Endothelial cell of umbilical vein (primary cell): ENCODE data around the gene TCN2. TPM values are rescaled to one million over a fixed set of nuclear protein-coding genes. Genes with fewer than 3 reads are reported as not detected.
A peak's percentile ranks its signal among the peaks of the same experiment; 100 is the strongest.

Experiments used
- BruUV-seq: library from RNA; stranded (reverse); fragments of 400-500 nt; replicated peaks from 2 replicates; lab custom pipeline; 2021; lab: Mats Ljungman, UMichigan
- CTCF ChIA-PET: fragments of 300-600, 350-600 bp; sonication (Branson Sonifier 250); formaldehyde crosslinking; loops from one replicate; lab custom pipeline; 2021; ENCODE audit warnings: antibody characterized with exemption, inconsistent platforms; lab: Charles Lee
- POLR2A ChIA-PET: fragments of 300-600, 350-600 bp; sonication (Branson Sonifier 250); formaldehyde crosslinking; loops from one replicate; lab custom pipeline; 2021; ENCODE audit warnings: antibody characterized with exemption, inconsistent platforms; lab: Charles Lee
- DNase-seq: peaks from one replicate; pipeline ENCODE4 v3.0.0-alpha.2; 2011; ENCODE audit warnings: low read depth, low spot score
- FAIRE-seq: peaks from 2 replicates; lab custom pipeline; 2011; peaks lifted over from hg19 to GRCh38; lab: Jason Lieb, UNC
- H2AFZ ChIP-seq: 2 replicates; pipeline ENCODE4 v1.6.0; 2012; ENCODE audit warnings: low read depth, low read length, control low read depth, inconsistent platforms
- H3K27ac ChIP-seq: 2 replicates; pipeline ENCODE4 v1.5.1; 2011; ENCODE audit warnings: low read depth, mild to moderate bottlenecking, control low read depth, low read length, moderate library complexity; ENCODE audit not compliant: insufficient read depth
- H3K27me3 ChIP-seq, 2 experiments: 2 replicates each; pipeline versions ENCODE4 v1.6.0 to v1.6.1; 2011; ENCODE audit warnings: low read length in 2 of 2, mixed read lengths in 1 of 2; ENCODE audit not compliant: control insufficient read depth in 2 of 2, insufficient read depth in 2 of 2
- H3K36me3 ChIP-seq, 2 experiments: 2 replicates in 1 of 2; 3 replicates in 1 of 2; pipeline ENCODE4 v1.5.1; 2011; ENCODE audit warnings: low read length in 2 of 2, mild to moderate bottlenecking in 1 of 2, moderate library complexity in 1 of 2; ENCODE audit not compliant: control insufficient read depth in 2 of 2, insufficient read depth in 2 of 2; ENCODE audit errors: extremely low read depth in 1 of 2
- H3K4me1 ChIP-seq: 3 replicates; pipeline ENCODE4 v1.5.1; 2011; ENCODE audit warnings: mild to moderate bottlenecking, low read length; ENCODE audit not compliant: control insufficient read depth, insufficient read depth; ENCODE audit errors: extremely low read depth
- H3K4me2 ChIP-seq: 2 replicates; pipeline ENCODE4 v1.6.1; 2011; ENCODE audit warnings: low read length, control low read depth, mixed read lengths; ENCODE audit not compliant: insufficient read depth
- H3K4me3 ChIP-seq, 3 experiments: fragments of 200-600 bp in 1 of 3; sonication (generic), shearing (Covaris generic) in 1 of 3; replicated peaks in 1 of 3; 2 replicates each; pipeline ENCODE4 v1.5.1; 2011 to 2016; ENCODE audit warnings: control low read depth in 3 of 3, low read length in 3 of 3, mild to moderate bottlenecking in 2 of 3, inconsistent platforms in 1 of 3, low read depth in 1 of 3, moderate library complexity in 1 of 3; ENCODE audit not compliant: insufficient read depth in 1 of 3
- H3K79me2 ChIP-seq: 2 replicates; pipeline ENCODE4 v1.6.0; 2012; ENCODE audit warnings: low read length, inconsistent platforms; ENCODE audit not compliant: control insufficient read depth, insufficient read depth
- H3K9ac ChIP-seq: replicated peaks from 2 replicates; pipeline ENCODE3; 2011; ENCODE audit warnings: low read length, control low read depth; ENCODE audit not compliant: insufficient read depth; ENCODE audit errors: extremely low read depth
- H3K9me1 ChIP-seq: replicated peaks from 3 replicates; pipeline ENCODE4 v1.6.0; 2011; ENCODE audit warnings: mild to moderate bottlenecking, low read length; ENCODE audit not compliant: control insufficient read depth, insufficient read depth; ENCODE audit errors: extremely low read depth
- H3K9me3 ChIP-seq: replicated peaks from 2 replicates; pipeline ENCODE4 v1.5.1; 2012; ENCODE audit warnings: low read length, inconsistent platforms; ENCODE audit not compliant: control insufficient read depth, insufficient read depth
- H4K20me1 ChIP-seq: replicated peaks from 2 replicates; pipeline ENCODE3; 2011; ENCODE audit warnings: mild to moderate bottlenecking, low read length; ENCODE audit not compliant: control insufficient read depth, insufficient read depth; ENCODE audit errors: extremely low read depth
- EZH2 ChIP-seq: IDR thresholded peaks from 2 replicates; pipeline ENCODE4 v1.6.1; 2012; ENCODE audit warnings: borderline replicate concordance, low read depth, mild to moderate bottlenecking, moderate library complexity, low read length, inconsistent platforms; ENCODE audit not compliant: severe bottlenecking
- POLR2A ChIP-seq: IDR thresholded peaks from 2 replicates; pipeline ENCODE4 v1.6.1; 2012; ENCODE audit warnings: low read depth, mild to moderate bottlenecking, control low read depth, low read length
- dilution Hi-C: fragments of 300-500 bp; cut with MboI; formaldehyde crosslinking; loops from one replicate; pipeline ENCODE4 v1.15.0; 2019; ENCODE audit warnings: low sequenced_read_pairs; ENCODE audit not compliant: extremely low pct_ligation_motif_present
- intact Hi-C: fragments of 100-400 bp; cut with micrococcal nuclease; formaldehyde crosslinking; loops from one replicate; pipeline ENCODE4 v1.10.0; 2022
- polyA plus RNA-seq, 4 experiments: library from polyadenylated mRNA; depleted of rRNA in 3 of 4; stranded (reverse) in 3 of 4; unstranded in 1 of 4; fragments of >200 nt; gene quantifications; 2 replicates each; pipeline versions ENCODE4 v1.2.1 to v1.2.3, GENCODE V29; 2011 to 2012; ENCODE audit warnings: missing spikeins in 1 of 4
- total RNA-seq: library from RNA; stranded (reverse); gene quantifications from 2 replicates; pipeline ENCODE4 v1.2.3, GENCODE V29; 2021
- TF ChIP-seq, protein P1 (sequence below), 2 donors: IDR thresholded peaks; 1 replicate in 1 of 2; 2 replicates in 1 of 2; pipeline ENCODE4 v1.5.1; 2011; ENCODE audit warnings: low read length in 2 of 2, mild to moderate bottlenecking in 2 of 2, moderate library complexity in 2 of 2, control low read depth in 1 of 2, inconsistent platforms in 1 of 2, low read depth in 1 of 2; ENCODE audit not compliant: insufficient read depth in 1 of 2; ENCODE audit errors: extremely low read depth in 1 of 2

TCN2 gene
- total and polyA plus RNA-seq, 2 donors (not counting 3 experiments of a cell fraction or from before 2014, with no cell fraction given): 80.6 to 188 TPM

DNA sequence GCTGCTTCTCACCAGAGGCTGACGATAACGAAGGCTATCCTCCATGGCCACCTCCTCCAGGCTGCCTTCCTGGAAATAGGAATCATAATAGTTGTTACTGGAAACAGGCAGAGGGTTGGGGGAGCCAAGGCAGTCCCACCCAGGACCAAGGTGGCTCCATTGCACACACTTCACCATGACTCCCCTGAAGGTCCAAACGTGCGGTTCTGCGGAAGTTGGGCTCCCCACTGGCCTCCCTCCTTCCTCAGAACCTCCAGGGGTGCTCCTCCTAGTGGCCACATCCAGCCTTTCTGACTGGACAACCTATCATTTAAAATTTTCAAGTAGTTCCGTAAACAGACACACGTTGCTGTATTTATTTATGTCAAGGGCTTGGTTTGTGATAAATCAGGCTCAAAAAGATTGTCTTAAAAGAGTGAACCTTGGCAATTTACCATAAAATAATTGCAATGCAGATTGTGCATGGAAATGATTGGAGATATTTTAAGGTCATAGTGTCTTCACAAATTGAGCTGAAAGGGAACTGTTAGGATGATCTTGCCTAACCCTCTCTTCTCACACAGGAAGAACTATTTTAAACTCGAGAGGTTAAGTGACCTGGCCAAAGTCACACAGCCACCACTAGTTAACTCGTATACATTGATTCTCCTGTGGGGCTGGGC is 1.4 kb upstream of the TCN2 start:
- intact Hi-C loops (loop anchor here (1.0 to 10.0 kb wide), 3 partner anchors 13 to 213 kb away; partner anchors contain the start of gene MTFP1), dilution Hi-C loops (no loop called here)
- BruUV-seq: no TSS peak
- H3K79me2 ChIP-seq: no peaks in the 10 kb centered on the region
- ChIA-PET CTCF (interaction anchor here (0.8 to 5.2 kb wide), 17 partner anchors 8 to 191 kb away, joined by 3 to 59 read pairs (median 5); partner anchors contain the start of genes PES1 and SLC35E4), POLR2A (interaction anchor here (1.8 kb wide), 1 partner anchor 29 kb away, joined by 5 read pairs; no protein-coding TSS in a partner anchor)
- H3K27ac ChIP-seq: peak overlapping the region; percentile 54
- TF ChIP-seq EZH2 (no peak), POLR2A (peak; percentile 16)
- TF ChIP-seq, protein P1, sequence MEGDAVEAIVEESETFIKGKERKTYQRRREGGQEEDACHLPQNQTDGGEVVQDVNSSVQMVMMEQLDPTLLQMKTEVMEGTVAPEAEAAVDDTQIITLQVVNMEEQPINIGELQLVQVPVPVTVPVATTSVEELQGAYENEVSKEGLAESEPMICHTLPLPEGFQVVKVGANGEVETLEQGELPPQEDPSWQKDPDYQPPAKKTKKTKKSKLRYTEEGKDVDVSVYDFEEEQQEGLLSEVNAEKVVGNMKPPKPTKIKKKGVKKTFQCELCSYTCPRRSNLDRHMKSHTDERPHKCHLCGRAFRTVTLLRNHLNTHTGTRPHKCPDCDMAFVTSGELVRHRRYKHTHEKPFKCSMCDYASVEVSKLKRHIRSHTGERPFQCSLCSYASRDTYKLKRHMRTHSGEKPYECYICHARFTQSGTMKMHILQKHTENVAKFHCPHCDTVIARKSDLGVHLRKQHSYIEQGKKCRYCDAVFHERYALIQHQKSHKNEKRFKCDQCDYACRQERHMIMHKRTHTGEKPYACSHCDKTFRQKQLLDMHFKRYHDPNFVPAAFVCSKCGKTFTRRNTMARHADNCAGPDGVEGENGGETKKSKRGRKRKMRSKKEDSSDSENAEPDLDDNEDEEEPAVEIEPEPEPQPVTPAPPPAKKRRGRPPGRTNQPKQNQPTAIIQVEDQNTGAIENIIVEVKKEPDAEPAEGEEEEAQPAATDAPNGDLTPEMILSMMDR (IDR thresholded peaks at IDR 0.05; ENCODE audit: extremely low read depth in 1 of 2, insufficient read depth in 1 of 2, low read depth in 1 of 2, low read length in 2 of 2): peak; percentile 71 to 79
- H3K9ac ChIP-seq: peak overlapping the region; percentile 58
- DNase-seq (peak; percentile 66), FAIRE-seq (peak; percentile 4)
- H3K9me3 ChIP-seq: no peaks in the 10 kb centered on the region
- peaks cover 37% of the 10 kb centered on the region for H3K4me1 ChIP-seq
- peak overlapping the region; percentile 14 for H2AFZ ChIP-seq
- peak overlapping the region; percentile 35 for H3K4me2 ChIP-seq
- H3K36me3 ChIP-seq: peaks cover 0 to 2% of the 10 kb centered on the region in 2 experiments
- peak overlapping the region in 2 of 3 experiments; percentile 35 to 55 for H3K4me3 ChIP-seq
- H3K27me3 ChIP-seq: no peaks in the 10 kb centered on the region
- H4K20me1 ChIP-seq: no peaks in the 10 kb centered on the region
- H3K9me1 ChIP-seq: no peaks in the 10 kb centered on the region
